GM18499 (cell line): ENCODE data around the gene GRIP1.

Source experiments
- ATAC-seq: cut with Tn5 transposase; IDR thresholded peaks from one replicate; pipeline ENCODE4 v1.9.1; 2021; ENCODE audit warnings: moderate number of reproducible peaks; ENCODE audit not compliant: insufficient read depth, unreplicated experiment

GRIP1 gene, protein sequence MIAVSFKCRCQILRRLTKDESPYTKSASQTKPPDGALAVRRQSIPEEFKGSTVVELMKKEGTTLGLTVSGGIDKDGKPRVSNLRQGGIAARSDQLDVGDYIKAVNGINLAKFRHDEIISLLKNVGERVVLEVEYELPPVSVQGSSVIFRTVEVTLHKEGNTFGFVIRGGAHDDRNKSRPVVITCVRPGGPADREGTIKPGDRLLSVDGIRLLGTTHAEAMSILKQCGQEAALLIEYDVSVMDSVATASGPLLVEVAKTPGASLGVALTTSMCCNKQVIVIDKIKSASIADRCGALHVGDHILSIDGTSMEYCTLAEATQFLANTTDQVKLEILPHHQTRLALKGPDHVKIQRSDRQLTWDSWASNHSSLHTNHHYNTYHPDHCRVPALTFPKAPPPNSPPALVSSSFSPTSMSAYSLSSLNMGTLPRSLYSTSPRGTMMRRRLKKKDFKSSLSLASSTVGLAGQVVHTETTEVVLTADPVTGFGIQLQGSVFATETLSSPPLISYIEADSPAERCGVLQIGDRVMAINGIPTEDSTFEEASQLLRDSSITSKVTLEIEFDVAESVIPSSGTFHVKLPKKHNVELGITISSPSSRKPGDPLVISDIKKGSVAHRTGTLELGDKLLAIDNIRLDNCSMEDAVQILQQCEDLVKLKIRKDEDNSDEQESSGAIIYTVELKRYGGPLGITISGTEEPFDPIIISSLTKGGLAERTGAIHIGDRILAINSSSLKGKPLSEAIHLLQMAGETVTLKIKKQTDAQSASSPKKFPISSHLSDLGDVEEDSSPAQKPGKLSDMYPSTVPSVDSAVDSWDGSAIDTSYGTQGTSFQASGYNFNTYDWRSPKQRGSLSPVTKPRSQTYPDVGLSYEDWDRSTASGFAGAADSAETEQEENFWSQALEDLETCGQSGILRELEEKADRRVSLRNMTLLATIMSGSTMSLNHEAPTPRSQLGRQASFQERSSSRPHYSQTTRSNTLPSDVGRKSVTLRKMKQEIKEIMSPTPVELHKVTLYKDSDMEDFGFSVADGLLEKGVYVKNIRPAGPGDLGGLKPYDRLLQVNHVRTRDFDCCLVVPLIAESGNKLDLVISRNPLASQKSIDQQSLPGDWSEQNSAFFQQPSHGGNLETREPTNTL

DNA sequence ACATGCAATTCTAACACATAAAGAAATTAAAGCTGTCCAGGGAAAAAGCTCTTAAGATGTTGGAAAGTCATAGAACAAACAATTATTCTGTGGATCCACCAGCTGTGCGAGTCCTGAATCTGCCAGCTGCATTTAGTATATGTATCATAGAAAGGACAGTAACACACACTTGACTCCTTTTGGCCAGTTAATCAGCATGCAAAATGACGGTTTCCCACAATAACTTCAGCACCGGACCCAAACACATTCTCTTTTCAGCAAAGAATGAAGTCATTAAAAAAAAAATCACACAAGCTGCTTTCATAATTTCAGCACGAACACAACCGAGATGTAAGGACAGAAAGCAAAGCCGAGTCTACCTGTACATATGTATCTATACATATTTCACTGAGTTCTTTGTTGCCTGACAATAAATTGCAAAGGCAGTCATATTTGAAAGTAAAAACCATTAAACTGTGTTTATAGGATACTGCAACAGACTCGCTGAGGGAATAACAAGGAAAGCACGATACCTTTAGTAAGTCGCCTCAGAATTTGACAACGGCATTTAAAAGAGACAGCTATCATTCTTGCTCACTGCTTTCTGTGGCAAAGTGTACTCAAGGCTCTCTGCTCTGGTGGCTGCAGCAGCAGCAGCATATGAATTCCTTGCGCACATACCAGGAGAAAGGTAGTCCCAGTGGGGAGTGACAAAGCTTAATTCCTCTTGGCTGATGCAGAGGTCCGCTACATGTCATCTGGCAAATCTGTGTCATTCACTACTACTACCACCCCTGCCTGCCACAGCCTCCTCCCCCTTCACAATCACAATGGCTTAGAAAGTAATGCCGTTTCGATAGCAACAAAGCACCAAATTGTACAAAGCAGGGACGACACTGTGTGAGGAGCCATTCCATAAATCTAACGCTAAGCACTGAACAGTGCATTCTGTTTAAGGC, at the start of gene GRIP1:
GRIP1 (minus strand) TSS at position 739 of the 938 bp plus-strand sequence; CDS start at position 567, 172 bp downstream.
- ATAC-seq: no peak

- no peak for ATAC-seq
Measured at GRCh38 chr12:66726556-66726955, 47.7 kb upstream of the GRIP1 start.

DNA sequence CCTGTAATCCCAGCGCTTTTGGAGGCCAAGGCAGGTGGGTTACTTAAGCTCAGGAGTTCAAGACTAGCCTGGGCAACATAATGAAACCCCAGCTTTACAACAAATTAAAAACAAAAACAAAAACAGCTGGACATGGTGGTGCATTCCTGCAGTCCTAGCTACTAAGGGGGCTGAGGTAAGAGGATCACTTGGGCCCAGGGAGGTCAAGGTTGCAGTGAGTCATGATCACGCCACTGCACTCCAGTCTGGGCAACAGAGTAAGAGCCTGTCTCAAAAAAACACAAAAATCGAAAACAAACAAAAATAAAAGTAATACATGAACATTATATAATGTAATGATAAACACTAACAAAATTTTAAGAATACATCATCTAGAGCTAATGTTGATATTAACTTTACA, 46.2 kb upstream of the GRIP1 start:
- no peak for ATAC-seq

GRCh38 chr12:66724616-66725015, 45.7 kb upstream of the GRIP1 start:
- no peak for ATAC-seq

DNA sequence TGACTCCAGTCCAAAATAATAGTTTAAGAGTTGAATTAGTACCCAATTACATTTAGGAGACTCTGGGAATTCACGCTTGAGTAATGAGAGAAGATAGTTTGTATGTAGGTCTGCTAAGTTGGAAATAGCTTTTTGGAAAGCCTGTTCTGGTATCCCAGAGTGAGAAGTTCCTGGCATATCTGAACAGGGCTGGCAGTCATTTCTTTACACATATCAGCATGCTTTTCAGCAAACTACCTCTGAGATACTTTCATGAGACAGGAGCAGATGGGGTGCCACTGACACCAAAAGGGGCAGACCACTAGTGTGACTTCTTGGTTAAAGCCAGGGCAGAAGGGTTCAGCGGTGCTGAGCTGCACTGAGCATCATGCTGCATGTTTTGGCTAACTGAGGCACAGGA, 45.1 kb upstream of the GRIP1 start:
- ATAC-seq: no peak

DNA sequence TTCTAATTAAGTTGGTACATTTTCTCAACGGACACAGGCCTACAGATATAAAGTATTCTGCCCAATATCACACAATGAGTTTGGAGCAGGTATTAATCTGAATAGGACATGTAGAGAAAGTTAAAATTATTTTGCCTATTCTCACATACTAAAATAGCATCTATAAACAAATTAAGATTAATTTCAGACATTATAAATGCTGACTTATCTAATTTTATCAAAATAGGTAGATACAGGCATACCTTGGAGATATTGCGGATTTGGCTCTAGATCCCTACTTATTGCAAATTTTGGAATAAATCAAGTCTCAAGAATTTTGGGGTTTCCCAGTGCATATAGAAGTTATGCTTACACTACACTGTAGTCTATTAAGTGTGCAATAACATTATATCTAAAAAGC, 41.0 kb upstream of the GRIP1 start:
- ATAC-seq: no peak

DNA sequence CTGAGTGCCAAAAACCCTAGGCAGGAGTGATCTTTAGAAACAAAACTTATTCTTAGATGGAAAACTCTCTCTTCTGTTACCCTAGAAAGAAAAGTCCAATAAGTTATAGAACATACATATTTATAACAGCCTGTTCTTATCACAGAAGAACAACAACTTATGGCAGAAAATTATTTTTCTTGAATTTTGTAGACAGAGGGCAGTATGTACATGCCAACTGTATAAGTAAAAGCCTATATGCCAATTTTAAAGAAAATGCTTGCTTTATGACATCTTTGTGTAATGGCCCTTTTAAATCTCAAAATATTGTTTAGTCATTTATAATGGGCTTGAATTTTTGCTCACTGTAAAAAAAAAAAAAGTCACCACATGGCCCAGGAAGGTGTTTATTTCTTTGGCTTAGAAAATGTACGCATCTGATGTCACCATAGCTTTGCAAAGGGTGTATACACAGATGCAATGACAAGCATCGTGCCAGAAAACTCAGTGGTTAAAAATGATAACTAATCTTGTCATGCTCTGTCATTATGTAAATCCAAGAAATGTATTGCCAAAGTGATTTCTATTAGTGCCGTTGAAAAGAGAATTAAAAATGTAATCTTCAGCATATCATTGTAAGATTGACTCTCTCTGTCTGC, 38.3 kb upstream of the GRIP1 start:
- ATAC-seq: no peak

GRCh38 chr12:66716522-66716921, 37.6 kb upstream of the GRIP1 start:
- ATAC-seq: no peak

- no peak for ATAC-seq
Measured at GRCh38 chr12:66714709-66715108, 35.8 kb upstream of the GRIP1 start.

DNA sequence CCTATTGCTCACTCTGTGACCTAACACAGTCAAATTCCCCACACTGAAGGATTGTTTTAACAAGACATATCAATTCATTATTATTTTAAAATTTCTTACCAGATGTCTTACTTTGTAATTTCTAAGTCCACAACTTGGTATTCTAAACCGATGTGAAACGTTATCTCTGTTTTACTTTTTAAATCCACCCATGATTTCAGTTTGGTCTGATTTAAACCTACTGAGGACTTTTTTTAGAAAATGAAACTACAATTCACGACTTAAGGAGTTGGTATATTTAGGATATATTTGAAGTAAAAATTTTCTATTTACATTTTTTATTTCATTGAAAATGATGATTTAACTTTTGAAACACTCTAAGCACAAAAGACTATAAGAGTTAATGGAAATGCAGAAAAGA, 35.1 kb upstream of the GRIP1 start:
- ATAC-seq: no peak

DNA sequence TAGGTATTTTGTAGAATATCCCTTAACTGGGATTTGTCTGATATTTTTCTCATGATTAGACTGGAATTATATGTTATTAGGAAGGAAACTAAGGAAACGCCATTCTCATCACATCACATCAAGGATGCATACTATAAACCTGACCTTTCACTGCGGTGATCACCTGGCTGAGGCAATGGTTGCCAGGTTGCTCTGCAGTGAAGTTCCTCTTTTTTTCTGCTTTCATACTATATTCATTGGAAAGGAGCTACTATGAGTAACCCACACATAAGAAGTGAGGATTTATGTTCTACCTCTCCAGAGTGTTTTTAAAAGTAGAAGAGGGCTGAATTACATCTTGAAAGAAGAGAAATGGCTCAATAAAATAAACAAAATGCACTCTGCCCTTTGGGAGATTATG, 31.0 kb upstream of the GRIP1 start:
- no peak for ATAC-seq

GRCh38 chr12:66709457-66709773, 30.5 kb upstream of the GRIP1 start:
- ATAC-seq: no peak

DNA sequence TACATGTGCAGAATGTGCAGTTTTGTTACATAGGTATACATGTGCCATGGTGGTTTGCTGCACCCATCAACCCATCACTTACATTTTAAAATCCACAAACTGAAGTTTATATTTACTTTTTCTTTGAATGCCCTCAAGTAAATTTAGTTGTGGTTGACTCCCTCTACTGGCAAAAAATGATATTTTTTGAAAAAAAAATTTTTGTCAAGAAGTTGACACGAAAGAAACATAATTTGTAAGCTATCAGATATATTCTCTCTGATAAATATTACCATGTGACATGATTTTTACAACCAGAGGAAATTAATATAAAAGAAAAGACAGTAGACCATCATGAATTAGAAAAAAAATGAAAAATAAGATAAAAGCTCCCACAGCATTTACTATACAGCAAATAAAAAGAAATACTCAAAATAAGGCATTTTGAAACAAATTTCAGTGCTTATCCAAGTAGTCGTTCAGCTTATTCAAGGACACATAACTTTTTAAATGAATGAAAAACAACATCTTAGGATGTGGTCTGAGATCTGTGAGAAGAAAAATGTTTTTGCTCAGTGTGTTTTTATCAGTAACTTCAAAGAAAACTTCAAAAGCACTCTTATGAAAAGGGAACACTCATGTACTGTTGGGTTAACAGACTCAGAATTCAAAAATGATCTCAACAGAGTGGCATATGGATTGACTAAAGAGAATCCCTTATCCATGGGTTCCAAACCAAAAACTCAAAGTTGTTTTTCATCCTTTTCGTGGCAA, 30.0 kb upstream of the GRIP1 start:
- ATAC-seq: no peak

DNA sequence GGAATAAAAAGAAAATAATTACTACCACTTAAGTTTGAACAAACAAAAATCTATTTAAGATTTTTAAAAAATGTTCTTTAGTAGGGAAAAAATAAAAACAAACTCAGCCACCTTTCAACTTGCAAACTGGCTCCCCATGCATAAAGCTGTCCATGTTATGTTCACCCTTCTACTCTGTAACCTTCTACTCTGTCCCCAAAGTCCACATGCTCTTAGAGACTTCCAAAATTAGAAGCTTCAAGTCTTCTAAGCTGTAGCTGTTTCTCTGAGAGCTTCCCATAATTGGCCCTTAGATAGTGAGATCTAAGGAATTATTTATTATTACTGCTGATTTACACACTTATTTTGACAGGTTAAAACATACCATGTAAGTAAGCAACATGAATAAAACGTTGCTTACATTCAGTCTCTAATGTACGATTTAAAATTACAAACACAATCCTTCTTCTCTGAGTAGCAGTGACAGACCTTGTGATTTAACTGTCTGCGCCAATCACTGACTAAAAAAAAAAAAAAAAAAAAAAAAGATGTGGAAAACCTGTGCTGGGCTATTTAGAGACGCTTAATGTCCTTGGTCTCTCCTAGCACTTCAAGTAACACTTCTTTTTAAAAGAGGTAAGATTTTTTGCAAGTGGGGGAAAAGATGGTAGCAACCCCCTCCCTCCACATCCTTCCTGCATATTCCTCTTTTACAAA, 28.3 kb upstream of the GRIP1 start:
- ATAC-seq: no peak

GRCh38 chr12:66699738-66700482, 21.0 kb upstream of the GRIP1 start:
- no peak for ATAC-seq

GRCh38 chr12:66698558-66698957, 19.7 kb upstream of the GRIP1 start:
- no peak for ATAC-seq

GRCh38 chr12:66697404-66697803, 18.5 kb upstream of the GRIP1 start:
- ATAC-seq: no peak
